ENCODE results near the gene LIPH. TPM values are rescaled to one million over a fixed set of nuclear protein-coding genes. Genes with fewer than 3 reads are reported as not detected.

LIPH gene
- total RNA-seq, 1 donor from 2014 or later: 29.7 TPM

DNA sequence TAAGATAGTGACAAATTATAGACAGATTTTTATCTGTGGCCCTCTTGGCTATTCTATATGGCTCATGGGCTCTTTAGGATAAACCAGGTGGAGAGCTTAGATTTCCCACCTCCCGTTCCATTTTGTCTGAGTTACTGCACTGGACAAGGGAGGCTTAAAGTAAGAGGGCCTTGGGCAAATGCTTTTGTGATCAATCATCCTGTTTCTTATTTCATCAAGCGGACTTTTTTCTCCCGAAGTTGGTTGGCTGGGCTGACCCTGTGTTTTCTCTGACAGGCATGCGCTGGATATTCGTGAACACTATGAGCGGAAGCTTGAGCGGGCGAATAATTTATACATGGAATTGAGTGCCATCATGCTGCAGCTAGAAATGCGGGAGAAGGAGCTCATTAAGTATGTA lies 86.9 kb downstream of the LIPH start:
- intact Hi-C loops (cut with DNase I): no loop called here
- H3K4me1 ChIP-seq: no peaks in the 10 kb centered on the region
- ATAC-seq (no peak), DNase-seq (no peak)
- H3K36me3 ChIP-seq: peaks cover 57% of the 10 kb centered on the region
- H3K9me3 ChIP-seq: no peaks in the 10 kb centered on the region
- H3K27ac ChIP-seq: no peak overlapping the region
- TF ChIP-seq, protein P1, sequence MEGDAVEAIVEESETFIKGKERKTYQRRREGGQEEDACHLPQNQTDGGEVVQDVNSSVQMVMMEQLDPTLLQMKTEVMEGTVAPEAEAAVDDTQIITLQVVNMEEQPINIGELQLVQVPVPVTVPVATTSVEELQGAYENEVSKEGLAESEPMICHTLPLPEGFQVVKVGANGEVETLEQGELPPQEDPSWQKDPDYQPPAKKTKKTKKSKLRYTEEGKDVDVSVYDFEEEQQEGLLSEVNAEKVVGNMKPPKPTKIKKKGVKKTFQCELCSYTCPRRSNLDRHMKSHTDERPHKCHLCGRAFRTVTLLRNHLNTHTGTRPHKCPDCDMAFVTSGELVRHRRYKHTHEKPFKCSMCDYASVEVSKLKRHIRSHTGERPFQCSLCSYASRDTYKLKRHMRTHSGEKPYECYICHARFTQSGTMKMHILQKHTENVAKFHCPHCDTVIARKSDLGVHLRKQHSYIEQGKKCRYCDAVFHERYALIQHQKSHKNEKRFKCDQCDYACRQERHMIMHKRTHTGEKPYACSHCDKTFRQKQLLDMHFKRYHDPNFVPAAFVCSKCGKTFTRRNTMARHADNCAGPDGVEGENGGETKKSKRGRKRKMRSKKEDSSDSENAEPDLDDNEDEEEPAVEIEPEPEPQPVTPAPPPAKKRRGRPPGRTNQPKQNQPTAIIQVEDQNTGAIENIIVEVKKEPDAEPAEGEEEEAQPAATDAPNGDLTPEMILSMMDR (IDR thresholded peaks at IDR 0.05): no peak
- no peak overlapping the region for H3K4me3 ChIP-seq
- no peaks in the 10 kb centered on the region for H3K27me3 ChIP-seq (ENCODE audit: low read depth)

DNA sequence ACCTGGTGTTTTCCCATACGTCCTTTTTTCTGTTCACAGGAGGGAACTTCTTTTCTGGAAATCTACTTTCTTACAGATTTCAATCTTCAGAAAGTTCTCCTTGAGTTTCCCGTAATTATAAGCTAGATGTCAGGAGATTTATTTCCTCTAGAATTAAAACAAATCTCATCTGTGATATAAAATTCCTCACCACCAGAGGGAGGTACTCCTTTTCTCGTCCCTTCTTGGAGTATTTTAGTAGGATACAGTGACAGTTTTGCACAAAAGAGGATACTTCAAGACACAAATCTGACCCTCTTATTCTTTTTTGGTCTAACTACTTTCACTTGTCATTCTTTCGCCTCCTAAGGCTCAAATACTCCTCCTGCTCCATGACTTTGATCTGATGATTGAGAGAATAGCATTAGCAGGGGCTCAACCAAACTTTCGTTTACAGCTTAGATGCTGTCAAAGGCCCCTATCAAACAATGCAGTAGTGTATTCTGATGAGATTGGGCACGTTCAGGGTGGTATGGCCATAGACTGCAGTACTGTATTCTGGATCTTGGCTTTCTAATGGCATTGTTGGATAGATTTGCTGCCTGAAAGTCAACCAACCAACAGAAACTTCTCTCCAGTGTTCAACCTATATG lies 91.6 kb downstream of the LIPH start:
- H3K9me3 ChIP-seq: no peaks in the 10 kb centered on the region
- TF ChIP-seq, protein P1 (IDR thresholded peaks at IDR 0.05): peak; percentile 21
- no peaks in the 10 kb centered on the region for H3K4me1 ChIP-seq
- H3K4me3 ChIP-seq: no peak overlapping the region
- no peaks in the 10 kb centered on the region for H3K27me3 ChIP-seq (ENCODE audit: low read depth)
- no peak for DNase-seq
- H3K27ac ChIP-seq: no peak overlapping the region
- peaks cover 19% of the 10 kb centered on the region for H3K36me3 ChIP-seq
- intact Hi-C loops (cut with DNase I): no loop called here
- no peak for ATAC-seq

DNA sequence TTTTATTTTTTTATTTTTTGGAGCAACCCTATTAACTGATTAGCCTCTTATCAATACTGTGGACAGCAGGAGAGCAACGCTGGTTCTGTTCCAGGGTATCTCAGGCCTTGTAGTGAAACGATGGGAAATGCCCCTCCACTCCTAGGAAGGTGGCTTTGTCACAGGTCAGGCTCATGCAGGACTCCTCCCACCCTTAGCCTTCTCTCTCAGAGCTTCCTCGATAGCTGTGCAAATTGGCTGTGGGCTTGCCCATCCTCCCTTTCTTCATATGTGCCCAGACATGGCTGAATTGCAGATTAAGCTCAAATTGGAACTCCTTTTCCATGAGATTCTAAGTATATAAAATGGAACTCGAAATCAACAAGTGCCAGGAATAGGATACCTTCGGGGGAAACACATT lies 92.1 kb downstream of the LIPH start:
- no peak for DNase-seq
- no peaks in the 10 kb centered on the region for H3K27me3 ChIP-seq (ENCODE audit: low read depth)
- H3K9me3 ChIP-seq: no peaks in the 10 kb centered on the region
- TF ChIP-seq, protein P1 (IDR thresholded peaks at IDR 0.05): no peak
- intact Hi-C loops (cut with DNase I): no loop called here
- no peak overlapping the region for H3K4me3 ChIP-seq
- H3K27ac ChIP-seq: no peak overlapping the region
- no peak for ATAC-seq
- peaks cover 14% of the 10 kb centered on the region for H3K36me3 ChIP-seq
- no peaks in the 10 kb centered on the region for H3K4me1 ChIP-seq

DNA sequence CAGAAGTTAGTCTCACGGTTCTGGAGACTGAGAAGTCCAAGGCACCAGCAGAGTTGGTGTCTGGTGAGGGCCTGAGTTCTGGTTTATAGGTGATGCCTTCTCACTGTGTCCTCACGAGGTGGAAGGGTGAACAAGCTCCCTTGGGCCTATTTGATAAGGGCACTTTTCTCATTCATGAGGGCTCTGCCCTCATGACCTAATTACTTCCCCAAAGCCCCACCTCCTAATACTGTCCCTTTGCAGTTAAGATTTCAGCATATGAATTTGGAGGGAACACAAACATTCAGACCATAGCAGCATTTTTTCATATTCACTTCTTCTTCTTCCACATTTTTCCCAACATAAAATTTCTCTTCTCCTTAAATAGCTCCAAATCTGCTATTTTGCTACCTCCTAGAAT lies 95.0 kb downstream of the LIPH start:
- TF ChIP-seq, protein P1 (IDR thresholded peaks at IDR 0.05): no peak
- H3K4me1 ChIP-seq: no peaks in the 10 kb centered on the region
- H3K36me3 ChIP-seq: peaks cover 2% of the 10 kb centered on the region
- no peak overlapping the region for H3K27ac ChIP-seq
- DNase-seq: no peak
- intact Hi-C loops (cut with DNase I): no loop called here
- ATAC-seq: peak; percentile 59 to 62
- H3K4me3 ChIP-seq: no peak overlapping the region
- no peaks in the 10 kb centered on the region for H3K27me3 ChIP-seq (ENCODE audit: low read depth)
- no peaks in the 10 kb centered on the region for H3K9me3 ChIP-seq

Other genes with a start within 250 kb of the LIPH start
- 35.4 TPM for gene MAP3K13, start 189.5 kb downstream of the LIPH start, total RNA-seq
- 24.0 TPM for gene TMEM41A, start 53.6 kb downstream of the LIPH start, total RNA-seq
- 36.5 TPM for gene SENP2, start 33.7 kb upstream of the LIPH start, total RNA-seq

Data from lower lobe of right lung (tissue), 2 donors.